DMS 273 treated with DMSO at 0.1 percent for 48 hours (cell line): ENCODE data around the gene NPHP4.
"Not testable (repeated sequence)": the region's sequence is repeated elsewhere in the genome, so short reads cannot be mapped to it uniquely, and the experiment has no call there.

Source experiments
- DNase-seq: peaks from one replicate; lab custom pipeline; 2025; lab: John Stamatoyannopoulos, UW

Gene NPHP4

DNA sequence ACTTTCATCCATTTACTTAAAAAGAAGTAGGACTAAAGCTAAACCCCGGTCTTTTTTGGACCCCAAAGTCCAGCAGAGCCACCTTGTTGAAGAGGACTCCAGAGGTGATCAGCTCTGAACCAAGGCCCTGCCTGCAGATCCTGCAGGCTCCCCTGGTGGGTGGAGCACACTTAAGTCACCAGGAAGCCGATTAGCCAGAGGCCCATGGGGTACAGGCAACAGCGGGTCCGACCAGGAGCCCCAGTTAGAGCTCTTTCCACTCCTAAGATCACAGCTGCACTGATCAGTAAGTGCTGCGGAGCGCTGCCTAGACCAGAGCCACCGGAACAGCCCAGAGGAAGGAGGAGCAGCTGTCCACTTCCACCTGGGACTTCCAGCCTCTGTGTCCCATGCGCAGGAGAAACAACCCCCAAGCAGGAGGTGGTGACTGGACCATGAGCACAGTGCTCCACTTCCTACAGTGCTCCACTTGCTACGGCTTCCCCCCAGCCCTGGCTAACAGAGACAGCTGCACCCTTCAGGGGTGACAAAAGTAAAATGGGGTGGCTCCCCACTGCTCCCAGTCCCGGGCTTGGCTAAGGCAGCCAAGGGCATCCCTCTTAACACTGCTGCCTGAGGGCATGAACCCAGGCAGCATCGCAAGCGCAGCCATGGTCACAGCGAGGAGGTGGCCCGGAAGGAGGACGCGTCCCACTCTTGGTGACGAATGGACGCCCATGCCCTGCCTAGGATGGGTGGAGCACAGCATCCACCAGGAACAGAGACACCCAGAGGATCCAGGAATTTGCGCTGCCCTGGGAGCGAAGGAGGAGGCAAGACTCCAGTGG, 58.0 kb downstream of the NPHP4 start:
- DNase-seq = no peak

DNA sequence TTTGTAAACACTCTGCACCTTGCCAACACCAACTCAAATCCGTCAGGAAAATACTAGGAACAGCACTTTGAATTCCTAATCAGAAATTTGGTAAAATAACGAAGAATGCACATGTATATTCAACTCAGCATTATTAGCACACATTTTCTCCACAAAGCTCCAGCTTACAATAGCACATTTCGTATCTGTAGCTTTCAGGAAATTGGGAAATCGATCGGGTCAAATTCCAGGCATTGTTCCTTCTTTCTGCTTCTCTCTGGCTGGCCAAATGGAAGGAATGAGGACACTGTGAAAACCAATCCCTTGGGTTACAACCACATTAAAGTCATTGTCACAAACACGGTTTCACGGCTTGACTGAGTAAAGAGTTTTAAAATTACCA, 58.6 kb downstream of the NPHP4 start:
- no peak for DNase-seq

GRCh38 chr1:5933050-5933449, 59.2 kb downstream of the NPHP4 start:
- DNase-seq = no peak

- no peak for DNase-seq
These were observed 63.4 kb downstream of the NPHP4 start for GRCh38 chr1:5928714-5929400.

GRCh38 chr1:5927506-5928370, 64.5 kb downstream of the NPHP4 start:
- no peak for DNase-seq

- no peak for DNase-seq
These were observed 65.4 kb downstream of the NPHP4 start for GRCh38 chr1:5926686-5927435.

DNA sequence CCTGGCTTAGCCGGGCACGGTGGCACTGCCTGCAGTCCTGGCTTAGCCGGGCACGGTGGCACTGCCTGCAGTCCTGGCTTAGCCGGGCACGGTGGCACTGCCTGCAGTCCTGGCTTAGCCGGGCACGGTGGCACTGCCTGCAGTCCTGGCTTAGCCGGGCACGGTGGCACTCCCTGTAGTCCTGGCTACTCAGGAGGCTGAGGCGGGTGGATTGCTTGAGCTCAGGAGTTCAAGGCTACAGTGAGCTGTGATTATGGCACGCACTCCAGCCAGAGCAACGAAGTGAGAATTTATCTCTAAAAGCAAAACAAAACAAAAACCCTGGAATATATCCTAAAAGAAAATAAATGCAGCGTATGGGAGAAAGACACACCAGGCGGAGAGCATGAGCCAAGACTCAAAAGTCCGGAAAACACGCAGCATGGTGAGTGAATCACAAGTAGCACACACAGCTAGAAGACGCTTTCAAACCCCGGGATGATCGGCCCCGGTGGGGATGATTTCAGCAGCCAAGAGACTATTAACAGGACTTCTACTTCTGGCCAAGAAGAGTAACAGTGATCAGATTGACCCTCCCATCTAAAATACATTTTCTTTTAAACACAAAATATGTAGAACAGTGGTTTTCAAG, 69.4 kb downstream of the NPHP4 start:
- DNase-seq = not testable (repeated sequence)

GRCh38 chr1:5921671-5922070, 70.6 kb downstream of the NPHP4 start:
- no peak for DNase-seq

DNA sequence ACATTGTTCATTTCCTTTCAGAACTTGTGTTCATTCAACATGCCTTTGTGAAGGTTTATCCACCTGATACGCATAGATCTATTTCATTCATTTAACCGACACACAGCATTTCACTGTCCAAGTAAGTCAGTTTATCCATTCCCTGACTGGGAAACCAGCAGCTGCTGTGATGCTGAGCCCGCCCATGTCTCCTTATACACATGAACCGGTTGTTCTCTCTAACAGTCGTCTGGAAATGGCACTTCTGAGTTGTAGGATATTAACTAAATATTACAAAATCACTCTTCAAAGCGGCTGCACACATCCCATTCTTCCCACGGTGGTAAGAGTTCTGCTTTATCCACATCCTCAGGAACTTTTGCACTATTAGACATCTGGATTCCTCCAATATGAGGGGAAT, 71.1 kb downstream of the NPHP4 start:
- no peak for DNase-seq

GRCh38 chr1:5920201-5920600, 72.0 kb downstream of the NPHP4 start:
- no peak for DNase-seq

DNA sequence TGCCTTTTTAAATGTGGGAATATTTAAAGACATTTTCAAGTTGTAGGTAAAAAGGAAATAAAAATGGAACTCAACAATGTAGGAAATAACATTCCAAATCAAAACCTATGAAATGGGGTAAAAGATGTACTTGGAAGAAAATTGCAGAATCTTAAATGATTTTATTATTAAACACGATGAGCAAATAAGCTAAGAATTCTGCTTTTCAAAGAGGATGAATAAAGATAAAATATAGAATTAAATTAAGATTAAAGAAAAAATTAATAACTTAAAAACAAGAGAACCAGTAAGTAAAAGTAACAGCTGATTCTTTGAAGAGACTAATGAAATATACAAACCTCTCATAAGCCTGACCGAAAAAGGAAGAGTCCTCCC, 74.0 kb downstream of the NPHP4 start:
- no peak for DNase-seq

- DNase-seq = no peak
These were observed 74.5 kb downstream of the NPHP4 start for GRCh38 chr1:5917591-5918274.

GRCh38 chr1:5917281-5917590, 75.0 kb downstream of the NPHP4 start:
- no peak for DNase-seq

GRCh38 chr1:5916572-5917280, 75.5 kb downstream of the NPHP4 start:
- no peak for DNase-seq

- no peak for DNase-seq
These were observed 76.3 kb downstream of the NPHP4 start for GRCh38 chr1:5915587-5916571.

- no peak for DNase-seq
These were observed 77.4 kb downstream of the NPHP4 start for GRCh38 chr1:5914676-5915365.

DNA sequence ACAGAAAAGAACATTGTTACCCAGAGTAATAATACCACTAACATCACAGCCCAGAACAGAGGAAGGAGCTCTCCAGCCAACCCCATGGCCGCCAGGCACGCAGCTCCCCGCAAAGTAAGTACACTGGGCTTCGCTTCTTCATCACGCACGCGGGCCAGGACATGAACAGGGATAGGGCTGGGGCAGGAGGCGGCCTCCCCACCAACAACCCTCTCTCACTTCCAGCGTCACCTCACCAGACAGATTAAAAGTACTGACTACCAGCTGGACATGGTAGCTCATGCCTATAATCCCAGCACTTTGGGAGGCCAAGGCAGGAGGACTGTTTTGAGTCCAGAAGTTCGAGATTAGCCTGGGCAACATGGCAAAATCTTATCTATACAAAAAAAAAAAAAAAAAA, 78.3 kb downstream of the NPHP4 start:
- no peak for DNase-seq

DNA sequence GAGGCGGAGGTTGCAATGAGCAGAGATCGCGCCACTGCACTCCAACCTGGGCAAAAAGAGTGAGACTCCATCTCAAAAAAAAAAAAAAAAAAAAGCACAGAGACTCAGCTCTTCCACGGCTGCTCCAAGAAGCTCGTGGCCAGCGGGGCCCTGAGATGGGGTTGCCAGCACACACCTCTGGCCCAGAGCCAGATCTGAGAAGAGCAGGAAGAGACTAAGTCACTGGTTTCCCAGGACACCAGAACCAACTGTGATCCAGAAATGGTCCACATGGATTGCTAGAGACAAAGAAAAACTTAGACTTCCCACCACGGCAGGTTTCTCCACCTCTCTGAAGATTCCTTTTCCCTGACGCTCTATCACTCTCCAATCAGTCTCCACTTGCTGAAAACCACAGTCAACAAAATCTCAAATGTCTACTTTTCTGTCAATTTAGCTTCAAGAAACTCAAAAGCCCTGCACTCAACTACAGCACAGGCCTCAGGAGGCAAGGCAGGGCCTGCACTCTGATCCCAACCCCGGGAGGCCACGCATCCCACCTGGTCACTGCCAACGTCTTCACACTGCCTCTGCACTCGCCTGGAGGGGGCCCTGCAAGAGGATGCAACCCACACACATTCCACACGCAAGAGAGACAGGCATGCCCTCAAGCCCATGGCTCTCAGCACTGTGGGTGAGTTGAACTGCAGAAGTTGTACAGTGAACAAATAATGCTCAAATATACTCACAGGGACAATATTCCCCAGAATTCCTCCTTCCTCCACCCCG, 79.0 kb downstream of the NPHP4 start:
- DNase-seq = no peak
